HepG2 (cell line): ENCODE results near the gene GNMT. TPM values are rescaled to one million over a fixed set of nuclear protein-coding genes. Genes with fewer than 3 reads are reported as not detected.

Experiments
- EHMT2 ChIP-seq: fragments of 200-600 bp; sonication (generic); IDR thresholded peaks from 2 replicates; pipeline ENCODE4 v1.7.0; 2017; ENCODE audit warnings: antibody characterized with exemption, low read depth, low read length, borderline replicate concordance
- NFYB ChIP-seq: sonication (generic); formaldehyde crosslinking; IDR thresholded peaks from 2 replicates; pipeline ENCODE4 v1.4.0; 2020; ENCODE audit warnings: missing genetic modification reagents
- RAD51 ChIP-seq: fragments of 450-650 bp; IDR thresholded peaks from 2 replicates; pipeline ENCODE4 v1.6.1; 2016; ENCODE audit warnings: borderline replicate concordance
- RXRB ChIP-seq: IDR thresholded peaks from 2 replicates; pipeline ENCODE4 v1.6.1; 2016; ENCODE audit warnings: borderline replicate concordance, missing genetic modification reagents, missing compliant biosample characterization
- SMARCE1 ChIP-seq: fragments of 450-650 bp; IDR thresholded peaks from 2 replicates; pipeline ENCODE4 v1.6.1; 2017; ENCODE audit warnings: borderline replicate concordance
- XBP1 ChIP-seq: sonication (generic); formaldehyde crosslinking; IDR thresholded peaks from 2 replicates; pipeline ENCODE4 v1.5.0; 2020; ENCODE audit warnings: missing genetic modification reagents
- ZNF251 ChIP-seq: sonication (generic); formaldehyde crosslinking; IDR thresholded peaks from 2 replicates; pipeline ENCODE4 v1.9.0; 2021; ENCODE audit warnings: mild to moderate bottlenecking, missing genetic modification reagents
- ZNF296 ChIP-seq: sonication (generic); formaldehyde crosslinking; conservative IDR thresholded peaks from 2 replicates; pipeline ENCODE4 v1.5.0; 2020; ENCODE audit warnings: mild to moderate bottlenecking, missing genetic modification reagents
- ZNF546 ChIP-seq: sonication (generic); formaldehyde crosslinking; conservative IDR thresholded peaks from 2 replicates; pipeline ENCODE4 v1.8.1; 2023; ENCODE audit warnings: mild to moderate bottlenecking, missing genetic modification reagents
- ZNF598 ChIP-seq: sonication (generic); formaldehyde crosslinking; IDR thresholded peaks from 2 replicates; pipeline ENCODE4 v1.5.1; 2020; ENCODE audit warnings: mild to moderate bottlenecking, missing genetic modification reagents, borderline replicate concordance
- ZSCAN9 ChIP-seq: IDR thresholded peaks from 2 replicates; pipeline ENCODE4 v1.6.1; 2016; ENCODE audit warnings: borderline replicate concordance
- polyA plus RNA-seq, 8 experiments: library from polyadenylated mRNA; depleted of rRNA in 3 of 8; stranded (reverse) in 7 of 8; unstranded in 1 of 8; fragments of >200 nt; fragmentation: Illumina TruSeq in 4 of 8; extraction: Trizol in 4 of 8; gene quantifications; 2 replicates each; pipeline versions ENCODE4 v1.2.1 to v1.2.3, GENCODE V29; 2011 to 2016; ENCODE audit warnings: low read depth in 4 of 8, missing spikeins in 1 of 8, mixed read lengths in 1 of 8; ENCODE audit not compliant: insufficient read depth in 1 of 8
- total RNA-seq, 5 experiments: library from RNA; depleted of rRNA; stranded (reverse); fragments of >200 nt; fragmentation: Illumina TruSeq; extraction: Trizol; gene quantifications; 2 replicates each; pipeline ENCODE4 v1.2.3, GENCODE V29; 2016; ENCODE audit warnings: low read depth in 1 of 5
- TF ChIP-seq, protein P1 (sequence below): sonication (generic); formaldehyde crosslinking; IDR thresholded peaks from 2 replicates; pipeline ENCODE4 v1.4.0; 2020; ENCODE audit warnings: missing genetic modification reagents
- TF ChIP-seq, protein P2 (sequence below): sonication (generic); formaldehyde crosslinking; IDR thresholded peaks from 2 replicates; pipeline ENCODE4 v1.5.1; 2020; ENCODE audit warnings: mild to moderate bottlenecking, moderate library complexity, missing genetic modification reagents
- TF ChIP-seq, protein P3 (sequence below): IDR thresholded peaks from 2 replicates; pipeline ENCODE4 v1.6.1; 2018; ENCODE audit warnings: missing genetic modification reagents
- TF ChIP-seq, protein P4 (sequence below), 2 experiments: sonication (generic) in 1 of 2; formaldehyde crosslinking in 1 of 2; IDR thresholded peaks; 2 replicates each; pipeline versions ENCODE4 v1.5.1 to v1.6.1; 2011 to 2020; ENCODE audit warnings: borderline replicate concordance in 1 of 2, low read depth in 1 of 2, low read length in 1 of 2, mild to moderate bottlenecking in 1 of 2, missing genetic modification reagents in 1 of 2, moderate library complexity in 1 of 2
- TF ChIP-seq, protein P5 (sequence below): sonication (generic); formaldehyde crosslinking; IDR thresholded peaks from 2 replicates; pipeline ENCODE4 v1.4.0; 2020; ENCODE audit warnings: mild to moderate bottlenecking, missing genetic modification reagents, borderline replicate concordance

GNMT gene
- total and polyA plus RNA-seq, 2 of the 13 experiments (the other 11 are each of a cell fraction or from before 2014, with no cell fraction given): 2.8 to 7.0 TPM

DNA sequence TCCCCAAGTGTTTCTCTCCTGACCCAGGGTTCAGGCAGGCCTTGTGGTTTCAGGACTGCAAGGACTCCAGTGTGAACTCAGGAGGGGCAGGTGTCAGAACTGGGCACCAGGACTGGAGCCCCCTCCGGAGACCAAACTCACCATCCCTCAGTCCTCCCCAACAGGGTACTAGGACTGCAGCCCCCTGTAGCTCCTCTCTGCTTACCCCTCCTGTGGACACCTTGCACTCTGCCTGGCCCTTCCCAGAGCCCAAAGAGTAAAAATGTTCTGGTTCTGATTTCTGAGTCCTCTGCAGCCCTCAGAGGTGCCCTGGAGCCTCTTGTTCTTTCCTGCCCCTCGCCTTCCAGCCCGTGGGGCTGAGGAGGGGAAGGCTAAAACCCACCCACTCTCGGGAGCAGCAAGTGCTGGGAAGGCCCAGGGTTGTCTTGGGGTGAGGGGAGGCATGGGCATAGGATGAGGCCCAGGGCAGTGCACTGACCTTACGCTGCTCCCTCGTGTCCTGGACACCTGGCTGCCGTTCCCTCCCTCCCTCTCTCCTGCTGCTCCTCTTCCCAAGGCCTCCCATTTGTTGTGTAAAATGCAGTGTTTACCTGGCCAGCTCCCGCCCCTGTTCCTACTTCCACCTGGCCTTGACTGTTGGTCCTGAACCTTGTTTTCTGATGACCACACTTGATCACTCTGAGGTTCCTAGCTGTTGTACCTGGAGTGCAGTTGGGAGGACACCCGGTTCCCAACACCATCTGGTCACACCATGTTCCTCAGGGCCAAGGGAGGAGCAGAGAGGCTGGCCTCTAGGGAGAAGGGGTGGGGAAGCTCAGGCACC, 21.4 kb upstream of the GNMT start (continued):
- TF ChIP-seq, protein P1, sequence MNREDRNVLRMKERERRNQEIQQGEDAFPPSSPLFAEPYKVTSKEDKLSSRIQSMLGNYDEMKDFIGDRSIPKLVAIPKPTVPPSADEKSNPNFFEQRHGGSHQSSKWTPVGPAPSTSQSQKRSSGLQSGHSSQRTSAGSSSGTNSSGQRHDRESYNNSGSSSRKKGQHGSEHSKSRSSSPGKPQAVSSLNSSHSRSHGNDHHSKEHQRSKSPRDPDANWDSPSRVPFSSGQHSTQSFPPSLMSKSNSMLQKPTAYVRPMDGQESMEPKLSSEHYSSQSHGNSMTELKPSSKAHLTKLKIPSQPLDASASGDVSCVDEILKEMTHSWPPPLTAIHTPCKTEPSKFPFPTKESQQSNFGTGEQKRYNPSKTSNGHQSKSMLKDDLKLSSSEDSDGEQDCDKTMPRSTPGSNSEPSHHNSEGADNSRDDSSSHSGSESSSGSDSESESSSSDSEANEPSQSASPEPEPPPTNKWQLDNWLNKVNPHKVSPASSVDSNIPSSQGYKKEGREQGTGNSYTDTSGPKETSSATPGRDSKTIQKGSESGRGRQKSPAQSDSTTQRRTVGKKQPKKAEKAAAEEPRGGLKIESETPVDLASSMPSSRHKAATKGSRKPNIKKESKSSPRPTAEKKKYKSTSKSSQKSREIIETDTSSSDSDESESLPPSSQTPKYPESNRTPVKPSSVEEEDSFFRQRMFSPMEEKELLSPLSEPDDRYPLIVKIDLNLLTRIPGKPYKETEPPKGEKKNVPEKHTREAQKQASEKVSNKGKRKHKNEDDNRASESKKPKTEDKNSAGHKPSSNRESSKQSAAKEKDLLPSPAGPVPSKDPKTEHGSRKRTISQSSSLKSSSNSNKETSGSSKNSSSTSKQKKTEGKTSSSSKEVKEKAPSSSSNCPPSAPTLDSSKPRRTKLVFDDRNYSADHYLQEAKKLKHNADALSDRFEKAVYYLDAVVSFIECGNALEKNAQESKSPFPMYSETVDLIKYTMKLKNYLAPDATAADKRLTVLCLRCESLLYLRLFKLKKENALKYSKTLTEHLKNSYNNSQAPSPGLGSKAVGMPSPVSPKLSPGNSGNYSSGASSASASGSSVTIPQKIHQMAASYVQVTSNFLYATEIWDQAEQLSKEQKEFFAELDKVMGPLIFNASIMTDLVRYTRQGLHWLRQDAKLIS (CRISPR knock-in tag): no peak; the same call in 1 of the 2 replicates
- TF ChIP-seq ZNF296 (CRISPR knock-in tag) (peak; percentile 72; the same call in 1 of the 2 replicates), ZNF251 (CRISPR knock-in tag) (peak; percentile 89; the same call in 1 of the 2 replicates), RAD51 (no peak), NFYB (CRISPR knock-in tag) (peak; percentile 40; the same call in 1 of the 2 replicates), XBP1 (no peak), ZNF598 (CRISPR knock-in tag) (0 out of 2 replicates have a peak, but pooled peaks have one; percentile 19), RXRB (CRISPR knock-in tag) (peak; percentile 95), EHMT2 (0 out of 2 replicates have a peak, but pooled peaks have one; percentile 37), ZSCAN9 (peak; percentile 97), SMARCE1 (no peak), ZNF546 (no peak; the same call in 1 of the 2 replicates)
- TF ChIP-seq, protein P2, sequence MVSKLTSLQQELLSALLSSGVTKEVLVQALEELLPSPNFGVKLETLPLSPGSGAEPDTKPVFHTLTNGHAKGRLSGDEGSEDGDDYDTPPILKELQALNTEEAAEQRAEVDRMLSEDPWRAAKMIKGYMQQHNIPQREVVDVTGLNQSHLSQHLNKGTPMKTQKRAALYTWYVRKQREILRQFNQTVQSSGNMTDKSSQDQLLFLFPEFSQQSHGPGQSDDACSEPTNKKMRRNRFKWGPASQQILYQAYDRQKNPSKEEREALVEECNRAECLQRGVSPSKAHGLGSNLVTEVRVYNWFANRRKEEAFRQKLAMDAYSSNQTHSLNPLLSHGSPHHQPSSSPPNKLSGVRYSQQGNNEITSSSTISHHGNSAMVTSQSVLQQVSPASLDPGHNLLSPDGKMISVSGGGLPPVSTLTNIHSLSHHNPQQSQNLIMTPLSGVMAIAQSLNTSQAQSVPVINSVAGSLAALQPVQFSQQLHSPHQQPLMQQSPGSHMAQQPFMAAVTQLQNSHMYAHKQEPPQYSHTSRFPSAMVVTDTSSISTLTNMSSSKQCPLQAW (CRISPR knock-in tag): peak; percentile 94
- TF ChIP-seq, protein P3, sequence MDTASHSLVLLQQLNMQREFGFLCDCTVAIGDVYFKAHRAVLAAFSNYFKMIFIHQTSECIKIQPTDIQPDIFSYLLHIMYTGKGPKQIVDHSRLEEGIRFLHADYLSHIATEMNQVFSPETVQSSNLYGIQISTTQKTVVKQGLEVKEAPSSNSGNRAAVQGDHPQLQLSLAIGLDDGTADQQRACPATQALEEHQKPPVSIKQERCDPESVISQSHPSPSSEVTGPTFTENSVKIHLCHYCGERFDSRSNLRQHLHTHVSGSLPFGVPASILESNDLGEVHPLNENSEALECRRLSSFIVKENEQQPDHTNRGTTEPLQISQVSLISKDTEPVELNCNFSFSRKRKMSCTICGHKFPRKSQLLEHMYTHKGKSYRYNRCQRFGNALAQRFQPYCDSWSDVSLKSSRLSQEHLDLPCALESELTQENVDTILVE: peak; percentile 63; the same call in 1 of the 2 replicates
- TF ChIP-seq, protein P4, sequence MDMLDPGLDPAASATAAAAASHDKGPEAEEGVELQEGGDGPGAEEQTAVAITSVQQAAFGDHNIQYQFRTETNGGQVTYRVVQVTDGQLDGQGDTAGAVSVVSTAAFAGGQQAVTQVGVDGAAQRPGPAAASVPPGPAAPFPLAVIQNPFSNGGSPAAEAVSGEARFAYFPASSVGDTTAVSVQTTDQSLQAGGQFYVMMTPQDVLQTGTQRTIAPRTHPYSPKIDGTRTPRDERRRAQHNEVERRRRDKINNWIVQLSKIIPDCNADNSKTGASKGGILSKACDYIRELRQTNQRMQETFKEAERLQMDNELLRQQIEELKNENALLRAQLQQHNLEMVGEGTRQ (IDR thresholded peaks at IDR 0.05; ENCODE audit: low read depth, low read length): no peak
- TF ChIP-seq, protein P4 (CRISPR knock-in tag; IDR thresholded peaks at IDR 0.05; ENCODE audit: borderline replicate concordance): no peak
- TF ChIP-seq, protein P5, sequence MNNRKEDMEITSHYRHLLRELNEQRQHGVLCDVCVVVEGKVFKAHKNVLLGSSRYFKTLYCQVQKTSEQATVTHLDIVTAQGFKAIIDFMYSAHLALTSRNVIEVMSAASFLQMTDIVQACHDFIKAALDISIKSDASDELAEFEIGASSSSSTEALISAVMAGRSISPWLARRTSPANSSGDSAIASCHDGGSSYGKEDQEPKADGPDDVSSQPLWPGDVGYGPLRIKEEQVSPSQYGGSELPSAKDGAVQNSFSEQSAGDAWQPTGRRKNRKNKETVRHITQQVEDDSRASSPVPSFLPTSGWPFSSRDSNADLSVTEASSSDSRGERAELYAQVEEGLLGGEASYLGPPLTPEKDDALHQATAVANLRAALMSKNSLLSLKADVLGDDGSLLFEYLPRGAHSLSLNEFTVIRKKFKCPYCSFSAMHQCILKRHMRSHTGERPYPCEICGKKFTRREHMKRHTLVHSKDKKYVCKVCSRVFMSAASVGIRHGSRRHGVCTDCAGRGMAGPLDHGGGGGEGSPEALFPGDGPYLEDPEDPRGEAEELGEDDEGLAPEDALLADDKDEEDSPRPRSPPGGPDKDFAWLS (CRISPR knock-in tag): 0 out of 2 replicates have a peak, but pooled peaks have one; percentile 63
